SKM-1 treated with dmso at 0.1 percent for 144 hours (cell line): ENCODE results near the gene SPATA33.
"Not testable (repeated sequence)": the region's sequence is repeated elsewhere in the genome, so short reads cannot be mapped to it uniquely, and the experiment has no call there.

Experiments used
- DNase-seq: peaks from one replicate; lab custom pipeline; 2025; ENCODE audit not compliant: unreplicated experiment; lab: John Stamatoyannopoulos, UW

Gene SPATA33

GRCh38 chr16:89691231-89691985 is 33.8 kb downstream of the SPATA33 start:
- DNase-seq = no peak

- no peak for DNase-seq
Observed at GRCh38 chr16:89691986-89692569, 34.4 kb downstream of the SPATA33 start.

GRCh38 chr16:89693289-89693731 is 35.7 kb downstream of the SPATA33 start:
- DNase-seq = no peak

- no peak for DNase-seq
Observed at GRCh38 chr16:89693931-89694783, 36.5 kb downstream of the SPATA33 start.

- DNase-seq = not testable (repeated sequence)
Observed at GRCh38 chr16:89694784-89695085, 37.1 kb downstream of the SPATA33 start.

- no peak for DNase-seq
Observed at GRCh38 chr16:89695086-89695874, 37.6 kb downstream of the SPATA33 start.

GRCh38 chr16:89695875-89696669 is 38.4 kb downstream of the SPATA33 start:
- DNase-seq = no peak

- DNase-seq = no peak
Observed at GRCh38 chr16:89696670-89697128, 39.1 kb downstream of the SPATA33 start.

- no peak for DNase-seq
Observed at GRCh38 chr16:89697161-89697615, 39.6 kb downstream of the SPATA33 start.

GRCh38 chr16:89697616-89698331 is 40.1 kb downstream of the SPATA33 start:
- no peak for DNase-seq

- DNase-seq = not testable (repeated sequence)
Observed at GRCh38 chr16:89698717-89699116, 41.1 kb downstream of the SPATA33 start.

GRCh38 chr16:89699629-89700099 is 42.0 kb downstream of the SPATA33 start:
- not testable (repeated sequence) for DNase-seq

GRCh38 chr16:89700100-89700648 is 42.5 kb downstream of the SPATA33 start:
- peak; percentile 97 for DNase-seq

- DNase-seq = no peak
Observed at GRCh38 chr16:89700649-89701424, 43.2 kb downstream of the SPATA33 start.

GRCh38 chr16:89701425-89702406 is 44.1 kb downstream of the SPATA33 start, which contains the start of gene SPATA2L:
SPATA2L (minus strand) TSS chr16:89701705; CDS start chr16:89701232, 473 bp downstream.
- peak; percentile 95 for DNase-seq

GRCh38 chr16:89704281-89704680 is 46.6 kb downstream of the SPATA33 start:
- no peak for DNase-seq

GRCh38 chr16:89705006-89705405 is 47.4 kb downstream of the SPATA33 start:
- DNase-seq = no peak
